ENCODE results near the gene CNTNAP2. TPM values are rescaled to one million over a fixed set of nuclear protein-coding genes. Genes with fewer than 3 reads are reported as not detected.

The CNTNAP2 gene
- total RNA-seq, 6 experiments from 2014 or later: 0.07 to 0.13 (median 0.12) TPM; not detected in 3

DNA sequence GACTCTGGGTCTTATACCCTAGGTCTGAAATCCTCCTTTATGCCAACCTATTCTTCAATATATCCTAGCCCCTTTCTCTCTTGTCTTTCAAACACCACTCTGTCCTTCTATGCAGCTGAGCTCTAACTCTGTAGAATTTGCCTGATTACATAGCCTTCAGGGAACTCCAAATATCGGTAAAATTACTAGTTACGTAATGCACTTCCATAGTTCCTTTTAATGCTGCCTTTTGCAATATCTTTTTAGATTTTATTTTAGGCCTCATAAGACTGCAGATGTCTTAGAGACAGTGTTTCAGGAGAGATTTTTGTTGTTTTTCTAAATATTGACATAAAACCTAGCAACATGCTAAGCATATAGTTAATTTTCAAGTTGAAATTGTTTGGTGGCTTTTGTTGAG lies 924.8 kb downstream of the CNTNAP2 start:
- Mint-ChIP-seq H3K4me3 (no peak overlapping the region), H3K27ac (no peak overlapping the region), H3K9me3 (peaks cover 40% of the 10 kb centered on the region), H3K27me3 (ENCODE audit: insufficient read depth) (no peaks in the 10 kb centered on the region), H3K36me3 (ENCODE audit: low read depth) (no peaks in the 10 kb centered on the region; the same call in 1 of the 2 replicates), H3K4me1 (ENCODE audit: low read depth) (no peaks in the 10 kb centered on the region)
- TF ChIP-seq, protein P1, sequence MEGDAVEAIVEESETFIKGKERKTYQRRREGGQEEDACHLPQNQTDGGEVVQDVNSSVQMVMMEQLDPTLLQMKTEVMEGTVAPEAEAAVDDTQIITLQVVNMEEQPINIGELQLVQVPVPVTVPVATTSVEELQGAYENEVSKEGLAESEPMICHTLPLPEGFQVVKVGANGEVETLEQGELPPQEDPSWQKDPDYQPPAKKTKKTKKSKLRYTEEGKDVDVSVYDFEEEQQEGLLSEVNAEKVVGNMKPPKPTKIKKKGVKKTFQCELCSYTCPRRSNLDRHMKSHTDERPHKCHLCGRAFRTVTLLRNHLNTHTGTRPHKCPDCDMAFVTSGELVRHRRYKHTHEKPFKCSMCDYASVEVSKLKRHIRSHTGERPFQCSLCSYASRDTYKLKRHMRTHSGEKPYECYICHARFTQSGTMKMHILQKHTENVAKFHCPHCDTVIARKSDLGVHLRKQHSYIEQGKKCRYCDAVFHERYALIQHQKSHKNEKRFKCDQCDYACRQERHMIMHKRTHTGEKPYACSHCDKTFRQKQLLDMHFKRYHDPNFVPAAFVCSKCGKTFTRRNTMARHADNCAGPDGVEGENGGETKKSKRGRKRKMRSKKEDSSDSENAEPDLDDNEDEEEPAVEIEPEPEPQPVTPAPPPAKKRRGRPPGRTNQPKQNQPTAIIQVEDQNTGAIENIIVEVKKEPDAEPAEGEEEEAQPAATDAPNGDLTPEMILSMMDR (IDR thresholded peaks at IDR 0.05): no peak
- no peak for DNase-seq

DNA sequence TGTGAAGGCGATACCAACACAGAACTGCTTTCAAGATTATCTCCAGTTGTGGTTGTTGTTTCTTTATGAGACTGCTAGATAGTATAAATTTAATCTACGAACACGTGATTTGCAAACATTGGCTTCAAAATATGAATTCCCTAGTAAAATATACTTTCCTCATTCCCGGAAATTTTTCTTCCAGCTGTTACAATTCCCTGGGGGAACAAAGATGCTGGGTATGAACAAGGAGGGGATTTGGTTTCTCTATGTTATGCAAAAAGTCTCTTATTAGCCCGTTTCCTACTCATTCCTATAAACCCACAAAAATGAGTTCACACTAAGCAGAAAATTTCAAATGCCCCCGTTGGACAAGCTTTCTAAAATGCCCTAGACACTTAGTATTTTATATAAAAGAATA lies 928.3 kb downstream of the CNTNAP2 start:
- Mint-ChIP-seq H3K27me3 (ENCODE audit: insufficient read depth) (no peaks in the 10 kb centered on the region), H3K36me3 (ENCODE audit: low read depth) (no peaks in the 10 kb centered on the region; the same call in 1 of the 2 replicates), H3K4me1 (ENCODE audit: low read depth) (no peaks in the 10 kb centered on the region), H3K27ac (no peak overlapping the region), H3K9me3 (peaks cover 44% of the 10 kb centered on the region), H3K4me3 (no peak overlapping the region)
- TF ChIP-seq, protein P1 (IDR thresholded peaks at IDR 0.05): no peak
- DNase-seq: no peak

DNA sequence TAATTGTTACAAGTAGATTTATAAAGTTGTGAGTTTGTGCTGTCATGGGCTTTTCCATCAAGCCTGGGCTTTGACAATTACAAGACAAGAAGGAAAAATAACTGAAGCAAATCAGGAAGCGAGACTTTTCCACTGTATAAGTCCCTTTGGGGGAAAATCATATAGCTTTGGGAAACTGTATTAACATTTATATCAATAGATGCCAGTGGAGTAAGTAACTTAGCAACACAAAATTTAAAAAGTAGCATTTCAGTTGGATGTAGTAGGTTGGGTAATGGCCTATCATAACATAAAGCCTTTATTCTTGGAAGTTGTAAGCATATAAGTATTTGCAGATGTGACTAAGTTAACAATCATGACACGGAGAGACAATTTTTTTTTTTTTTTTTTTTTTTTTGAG lies 931.1 kb downstream of the CNTNAP2 start:
- H3K27ac Mint-ChIP-seq: no peak overlapping the region
- no peaks in the 10 kb centered on the region for H3K4me1 Mint-ChIP-seq (ENCODE audit: low read depth)
- no peak for DNase-seq
- H3K36me3 Mint-ChIP-seq (ENCODE audit: low read depth): no peaks in the 10 kb centered on the region; the same call in 1 of the 2 replicates
- no peak overlapping the region for H3K4me3 Mint-ChIP-seq
- H3K27me3 Mint-ChIP-seq (ENCODE audit: insufficient read depth): no peaks in the 10 kb centered on the region
- TF ChIP-seq, protein P1 (IDR thresholded peaks at IDR 0.05): no peak
- H3K9me3 Mint-ChIP-seq: peaks cover 35% of the 10 kb centered on the region

DNA sequence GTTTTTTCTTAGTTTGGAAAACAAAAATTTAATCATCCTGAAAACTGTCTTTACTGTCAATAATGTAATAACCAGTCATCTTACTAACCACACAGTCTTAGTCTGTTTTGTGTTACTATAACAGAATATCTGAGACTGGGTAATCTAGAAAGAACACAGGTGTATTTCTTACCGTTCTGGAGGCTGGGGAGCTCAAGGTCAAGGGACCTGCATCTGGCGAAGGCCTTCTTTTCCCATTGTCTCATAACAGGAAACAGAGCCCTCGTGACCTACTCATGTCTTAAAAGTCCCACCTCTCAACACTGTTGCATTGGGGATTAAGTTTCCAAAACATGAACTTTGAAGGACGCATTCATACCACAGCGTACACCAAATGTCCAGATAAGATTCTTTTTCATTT lies 932.3 kb downstream of the CNTNAP2 start:
- no peaks in the 10 kb centered on the region for H3K27me3 Mint-ChIP-seq (ENCODE audit: insufficient read depth)
- TF ChIP-seq, protein P1 (IDR thresholded peaks at IDR 0.05): no peak
- DNase-seq: no peak
- H3K9me3 Mint-ChIP-seq: peaks cover 35% of the 10 kb centered on the region
- no peak overlapping the region for H3K4me3 Mint-ChIP-seq
- H3K36me3 Mint-ChIP-seq (ENCODE audit: low read depth): no peaks in the 10 kb centered on the region; the same call in 1 of the 2 replicates
- H3K4me1 Mint-ChIP-seq (ENCODE audit: low read depth): no peaks in the 10 kb centered on the region
- H3K27ac Mint-ChIP-seq: no peak overlapping the region

DNA sequence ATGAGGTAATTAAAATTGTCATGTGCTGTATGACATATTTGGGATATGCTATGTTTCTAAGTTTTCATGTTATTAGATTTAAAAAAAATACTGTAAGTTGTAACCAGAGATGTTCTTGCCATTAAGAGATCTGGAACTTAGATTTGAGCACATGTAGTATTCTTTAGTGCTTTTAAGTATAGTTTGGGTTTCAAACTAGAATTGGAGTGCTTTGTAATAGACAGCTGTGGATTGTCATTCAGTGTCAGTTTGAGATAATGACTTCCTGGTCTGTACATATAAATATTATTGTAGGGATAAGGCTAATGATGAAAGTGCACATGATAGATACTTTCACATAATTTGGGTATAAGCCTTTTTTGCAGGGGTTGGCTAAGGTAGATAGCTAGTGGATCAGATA lies 936.2 kb downstream of the CNTNAP2 start:
- Mint-ChIP-seq H3K4me3 (no peak overlapping the region), H3K27ac (no peak overlapping the region), H3K4me1 (ENCODE audit: low read depth) (no peaks in the 10 kb centered on the region), H3K9me3 (peaks cover 29% of the 10 kb centered on the region), H3K27me3 (ENCODE audit: insufficient read depth) (no peaks in the 10 kb centered on the region), H3K36me3 (ENCODE audit: low read depth) (no peaks in the 10 kb centered on the region)
- no peak for DNase-seq
- TF ChIP-seq, protein P1 (IDR thresholded peaks at IDR 0.05): no peak

DNA sequence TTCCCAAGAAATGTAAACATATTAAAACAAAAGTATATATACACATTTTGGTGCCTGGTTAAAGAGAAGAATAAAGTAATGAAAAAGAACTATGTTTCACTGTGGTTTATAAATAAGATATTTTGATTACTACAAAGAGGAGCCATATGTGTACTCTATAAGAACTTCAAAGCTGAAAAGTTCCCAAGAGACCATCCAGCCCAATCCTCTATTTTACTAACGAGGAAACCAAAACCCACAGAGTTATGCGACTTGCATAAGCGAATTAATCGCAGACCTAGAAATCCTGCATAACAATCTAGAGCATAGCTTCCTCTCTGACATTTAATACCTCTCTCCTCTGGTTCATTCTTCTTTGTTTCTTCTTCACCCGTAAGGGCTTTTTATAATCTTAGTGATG lies 937.1 kb downstream of the CNTNAP2 start:
- DNase-seq: no peak
- H3K4me3 Mint-ChIP-seq: no peak overlapping the region
- peaks cover 24% of the 10 kb centered on the region for H3K9me3 Mint-ChIP-seq
- no peaks in the 10 kb centered on the region for H3K36me3 Mint-ChIP-seq (ENCODE audit: low read depth)
- TF ChIP-seq, protein P1 (IDR thresholded peaks at IDR 0.05): no peak
- H3K4me1 Mint-ChIP-seq (ENCODE audit: low read depth): no peaks in the 10 kb centered on the region
- no peaks in the 10 kb centered on the region for H3K27me3 Mint-ChIP-seq (ENCODE audit: insufficient read depth)
- H3K27ac Mint-ChIP-seq: no peak overlapping the region

Data from HFFc6 (cell line).